ENCODE results near the gene COL1A1.

Gene COL1A1

GRCh38 chr17:50205111-50205962, 3.9 kb upstream of the COL1A1 start:
- Histone ChIP-seq H3K4me3 (no peak overlapping the region), H3K27ac (peak overlapping the region; percentile 68 to 86)
- no peak for TF ChIP-seq CTCF (IDR thresholded peaks at IDR 0.05)
- DNase-seq (ENCODE audit: low spot score) = no peak

- H3K27ac ChIP-seq = peak overlapping the region in 1 of 2 donors; percentile 86
- no peak for TF ChIP-seq CTCF (IDR thresholded peaks at IDR 0.05)
- no peak for DNase-seq (ENCODE audit: low spot score)
- no peak overlapping the region for H3K4me3 ChIP-seq
Observed at GRCh38 chr17:50204431-50204830, 3.0 kb upstream of the COL1A1 start.

GRCh38 chr17:50203604-50204345, 2.3 kb upstream of the COL1A1 start:
- TF ChIP-seq CTCF (IDR thresholded peaks at IDR 0.05) = no peak
- DNase-seq (ENCODE audit: low spot score) = no peak
- H3K4me3 ChIP-seq = no peak overlapping the region
- peak overlapping the region; percentile 92 to 97 for H3K27ac ChIP-seq

GRCh38 chr17:50203086-50203485, 1.7 kb upstream of the COL1A1 start:
- no peak for TF ChIP-seq CTCF (IDR thresholded peaks at IDR 0.05)
- H3K27ac ChIP-seq = peak overlapping the region; percentile 92 to 97
- DNase-seq (ENCODE audit: low spot score) = no peak
- H3K4me3 ChIP-seq = no peak overlapping the region

GRCh38 chr17:50200457-50201275, 765 bp downstream of the COL1A1 start:
- Histone ChIP-seq H3K4me3 (peak overlapping the region; percentile 90), H3K27ac (peak overlapping the region; percentile 92 to 97)
- peak; percentile 96 for DNase-seq (ENCODE audit: low spot score)
- TF ChIP-seq CTCF (IDR thresholded peaks at IDR 0.05) = peak; percentile 100

GRCh38 chr17:50199803-50200456, 1.5 kb downstream of the COL1A1 start:
- H3K4me3 ChIP-seq = peak overlapping the region; percentile 90
- TF ChIP-seq CTCF (IDR thresholded peaks at IDR 0.05) = no peak
- peak; percentile 99 for DNase-seq (ENCODE audit: low spot score)

More at GRCh38 chr17:50199803-50200456, 1.5 kb downstream of the COL1A1 start:
- peak overlapping the region; percentile 92 to 97 for H3K27ac ChIP-seq

Measured in coronary artery (tissue), 2 donors.